ENCODE data around the gene TSPAN5.
"Not testable (repeated sequence)": the region's sequence is repeated elsewhere in the genome, so short reads cannot be mapped to it uniquely, and the experiment has no call there.

TSPAN5 gene

GRCh38 chr4:98491899-98492559 is 166.4 kb downstream of the TSPAN5 start:
- DNase-seq (ENCODE audit: low spot score): no peak

DNA sequence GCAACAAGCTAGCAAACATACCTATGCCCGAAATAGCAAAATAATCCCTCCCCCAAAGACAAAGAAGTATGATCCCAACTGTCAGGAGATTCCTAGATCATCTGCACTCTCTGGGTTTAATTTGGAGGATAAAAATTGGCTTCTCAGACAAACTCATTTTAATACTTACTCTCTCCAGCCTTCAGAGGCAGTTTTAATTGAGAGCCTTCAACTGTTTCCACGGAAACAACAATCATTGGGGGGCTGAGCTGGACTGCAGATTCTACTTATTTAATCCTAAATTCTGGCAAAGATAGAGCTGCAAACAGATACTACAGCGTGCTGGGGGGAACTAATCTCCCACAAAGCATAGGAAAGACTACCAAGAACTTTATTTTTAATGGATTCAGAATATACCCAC is 168.2 kb downstream of the TSPAN5 start:
- DNase-seq (ENCODE audit: low spot score): no peak

DNA sequence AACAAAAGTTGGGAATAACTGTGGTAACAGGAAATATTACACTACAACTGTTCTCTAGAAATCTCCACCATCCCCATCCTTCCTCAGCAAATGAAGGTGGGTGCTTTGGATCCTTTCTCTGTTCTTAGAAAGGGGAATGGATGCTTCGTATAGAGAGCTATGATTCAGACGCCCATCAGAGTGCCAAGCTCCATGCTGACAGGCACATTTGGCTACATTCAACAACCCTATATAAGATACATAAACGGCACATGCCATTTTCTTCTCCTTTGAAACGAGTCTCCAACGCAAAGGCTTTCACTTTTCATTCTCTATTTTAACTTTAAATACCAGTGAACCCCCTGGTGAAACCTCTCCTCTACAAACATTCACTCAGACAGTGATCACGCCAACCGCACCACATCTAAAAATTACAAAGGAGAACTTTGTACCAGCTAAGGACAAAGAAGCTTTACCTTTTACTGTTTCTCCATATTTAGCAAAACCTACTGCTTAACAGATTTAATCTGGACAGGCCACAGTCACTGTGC is 172.5 kb downstream of the TSPAN5 start:
- no peak for DNase-seq (ENCODE audit: low spot score)

DNA sequence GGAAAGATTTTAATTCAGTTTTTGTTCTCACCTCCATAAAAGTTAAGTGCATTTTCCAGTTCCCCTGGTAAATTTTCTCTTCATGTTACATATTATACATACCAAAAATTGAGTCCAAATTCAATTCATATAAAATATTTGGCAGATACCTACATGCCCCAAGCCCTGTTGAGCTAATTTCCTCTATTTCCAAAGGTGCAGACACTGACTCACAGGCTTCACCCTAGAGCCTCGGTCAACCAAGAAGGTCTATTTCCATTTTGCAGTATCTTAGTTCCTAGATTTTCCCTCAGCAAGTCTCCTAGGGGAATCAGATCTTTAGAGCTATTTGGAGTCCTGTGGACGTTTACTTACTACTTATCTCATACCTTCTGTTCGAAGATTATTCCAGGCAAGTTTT is 174.4 kb downstream of the TSPAN5 start:
- no peak for DNase-seq (ENCODE audit: low spot score)

GRCh38 chr4:98482847-98483806 is 175.3 kb downstream of the TSPAN5 start:
- DNase-seq (ENCODE audit: low spot score): no peak

DNA sequence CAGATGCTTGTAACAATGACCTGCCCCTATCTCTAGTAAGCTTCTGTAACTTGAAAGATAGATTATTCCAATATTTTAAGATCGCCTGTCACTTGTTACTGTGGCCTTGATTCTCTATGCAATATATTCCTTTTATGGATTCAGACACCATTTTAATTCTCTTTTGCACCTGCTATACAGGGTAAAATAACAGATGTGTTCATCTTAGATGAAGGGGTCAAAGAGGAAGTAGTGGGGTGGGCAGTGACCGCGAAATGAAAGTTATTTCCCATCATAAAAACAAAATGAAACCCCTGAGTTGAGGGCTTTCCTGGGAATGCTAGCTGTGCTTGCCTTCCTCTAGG is 175.9 kb downstream of the TSPAN5 start:
- no peak for DNase-seq (ENCODE audit: low spot score)

GRCh38 chr4:98481167-98481566 is 177.2 kb downstream of the TSPAN5 start:
- no peak for DNase-seq (ENCODE audit: low spot score)

DNA sequence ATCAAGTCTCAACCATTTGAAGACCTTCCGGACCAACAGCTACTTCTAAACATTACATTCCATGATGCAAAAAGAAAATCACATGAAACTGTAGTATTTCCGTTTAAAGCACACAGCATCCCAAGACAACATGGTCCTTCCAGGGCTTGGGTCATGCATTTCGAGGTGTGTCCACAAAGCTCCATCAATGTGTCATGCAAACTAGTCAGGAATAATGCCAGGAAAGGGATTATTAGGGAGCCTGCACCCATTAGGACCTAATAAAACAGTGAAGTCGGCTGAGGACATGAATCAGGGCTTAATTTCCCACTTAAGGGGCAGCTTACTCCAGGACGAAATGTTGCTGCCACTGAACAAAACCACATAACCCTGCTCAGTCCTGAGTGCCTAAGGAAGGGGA is 177.9 kb downstream of the TSPAN5 start:
- DNase-seq (ENCODE audit: low spot score): no peak

- DNase-seq (ENCODE audit: low spot score): not testable (repeated sequence)
These were observed 178.8 kb downstream of the TSPAN5 start for GRCh38 chr4:98479590-98479989.

GRCh38 chr4:98476891-98477290 is 181.5 kb downstream of the TSPAN5 start:
- no peak for DNase-seq (ENCODE audit: low spot score)

DNA sequence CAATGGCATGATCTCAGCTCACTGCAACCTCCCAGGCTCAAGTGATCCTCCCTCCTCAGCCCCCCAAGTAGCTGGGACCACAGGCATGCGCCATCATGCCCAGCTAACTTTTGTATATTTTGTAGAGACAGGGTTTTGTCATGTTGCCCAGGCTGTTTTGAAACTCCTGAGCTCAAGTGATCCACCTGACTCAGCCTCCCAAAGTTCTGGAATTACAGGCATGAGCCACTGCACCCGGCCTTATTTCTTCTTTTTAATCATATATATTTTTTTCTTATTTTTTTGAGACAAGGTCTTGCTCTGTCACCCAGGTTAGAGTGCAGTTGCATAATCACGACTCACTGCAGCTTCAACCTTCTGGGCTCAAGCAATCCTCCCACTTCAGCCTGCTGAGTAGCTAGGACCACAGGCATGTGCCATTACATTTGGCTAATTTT is 184.0 kb downstream of the TSPAN5 start:
- no peak for DNase-seq (ENCODE audit: low spot score)

- no peak for DNase-seq (ENCODE audit: low spot score)
These were observed 185.4 kb downstream of the TSPAN5 start for GRCh38 chr4:98473046-98473445.

DNA sequence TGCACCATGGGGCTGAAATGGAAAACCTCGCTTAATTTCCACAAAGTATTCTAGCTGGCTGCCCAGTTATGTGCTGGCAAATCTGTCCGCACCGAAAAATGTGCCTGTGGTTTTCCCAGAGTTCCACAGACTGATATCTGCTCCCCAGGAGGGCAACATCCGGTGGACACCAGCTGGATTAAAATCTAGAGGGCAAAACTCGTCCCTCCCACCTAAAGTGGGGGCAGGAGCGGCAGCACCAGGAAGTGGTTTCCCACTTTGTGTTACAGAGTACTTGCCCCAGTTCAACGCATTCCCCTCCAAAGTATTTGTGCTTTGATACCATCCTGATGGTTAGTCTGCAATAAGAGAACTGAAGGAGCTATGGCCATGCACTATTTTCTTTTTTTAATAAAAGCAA is 187.6 kb downstream of the TSPAN5 start:
- no peak for DNase-seq (ENCODE audit: low spot score)

DNA sequence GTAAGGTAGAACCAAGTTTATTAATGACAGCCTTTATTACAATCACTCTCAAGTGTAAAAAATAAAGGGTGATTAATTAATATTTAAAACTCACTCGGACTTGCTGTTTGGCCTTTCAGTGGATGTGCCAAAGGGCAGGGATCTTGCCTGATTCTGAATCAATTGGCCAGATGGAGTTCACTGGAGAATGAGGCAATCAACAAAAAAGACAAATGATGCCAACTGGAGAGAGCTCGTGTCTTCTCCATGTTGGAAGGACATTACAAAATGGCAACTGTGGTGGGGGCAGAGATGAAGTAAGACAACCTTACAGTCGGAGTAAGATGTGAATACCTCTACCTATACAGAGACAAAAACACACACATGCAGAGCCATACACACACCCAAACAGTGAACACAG is 188.0 kb downstream of the TSPAN5 start:
- no peak for DNase-seq (ENCODE audit: low spot score)

GRCh38 chr4:98469771-98470170 is 188.6 kb downstream of the TSPAN5 start:
- DNase-seq (ENCODE audit: low spot score): no peak

DNA sequence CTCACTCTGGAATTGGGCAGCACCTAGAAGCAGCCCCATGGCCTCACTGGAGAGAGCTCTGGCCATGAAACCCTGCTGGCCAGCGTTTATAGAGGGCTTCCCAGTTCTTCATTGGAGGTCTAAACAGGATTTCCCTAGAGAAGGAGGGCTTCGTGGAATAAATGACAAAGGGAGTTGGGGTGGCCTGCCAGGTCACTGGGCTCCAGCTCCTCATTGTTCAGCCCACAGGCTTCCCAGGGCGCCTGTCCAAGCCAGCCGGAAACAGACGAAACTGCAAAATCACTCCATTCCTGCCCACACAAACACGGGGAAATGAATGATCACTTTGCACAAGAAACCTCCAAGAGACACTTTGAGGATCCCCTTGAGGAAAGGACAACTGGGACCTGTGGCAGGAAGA is 189.7 kb downstream of the TSPAN5 start:
- DNase-seq (ENCODE audit: low spot score): no peak

DNA sequence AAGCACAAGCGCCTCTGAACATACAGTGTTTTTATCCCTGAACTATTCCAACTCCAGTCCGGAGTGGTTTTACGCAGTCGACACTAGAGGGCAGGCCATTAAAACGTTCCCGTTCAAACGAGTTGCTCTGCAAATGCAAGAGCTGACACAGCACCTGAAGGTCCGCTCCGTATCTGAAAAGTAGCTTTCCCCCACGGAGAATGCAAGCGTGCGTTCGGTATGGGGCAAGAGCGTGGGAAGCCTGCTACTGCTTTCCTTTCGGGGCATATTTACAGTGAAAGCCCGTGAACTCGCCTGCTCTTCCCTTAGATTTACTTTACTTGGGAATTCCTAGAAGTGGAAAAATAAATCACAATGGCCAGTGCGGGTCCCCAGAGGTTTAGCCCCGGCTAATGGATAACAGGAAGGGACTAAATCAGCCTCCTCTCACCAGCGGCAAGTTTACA is 190.8 kb downstream of the TSPAN5 start:
- DNase-seq (ENCODE audit: low spot score): peak; percentile 73

- DNase-seq (ENCODE audit: low spot score): no peak
These were observed 191.4 kb downstream of the TSPAN5 start for GRCh38 chr4:98466868-98467599.

DNA sequence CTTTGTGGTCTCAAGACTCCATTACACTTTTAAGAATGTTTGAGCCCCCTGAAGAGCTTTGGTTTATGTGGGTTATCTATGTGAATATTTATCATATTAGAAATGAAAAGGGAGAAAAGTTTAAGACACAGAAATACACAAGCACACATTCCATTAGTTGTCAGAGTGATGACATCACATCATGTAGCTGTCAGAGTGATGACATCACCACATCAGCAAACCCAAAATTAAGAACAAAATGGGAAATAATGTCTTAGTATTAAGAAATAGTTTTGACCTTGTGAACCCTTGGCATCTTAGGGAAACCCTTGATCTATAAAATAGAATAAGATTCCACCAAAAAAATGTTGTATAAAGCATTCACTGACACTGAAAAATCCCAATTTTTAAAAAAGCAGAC is 195.9 kb downstream of the TSPAN5 start:
- no peak for DNase-seq (ENCODE audit: low spot score)

GRCh38 chr4:98461121-98461865 is 197.1 kb downstream of the TSPAN5 start:
- DNase-seq (ENCODE audit: low spot score): not testable (repeated sequence)

DNA sequence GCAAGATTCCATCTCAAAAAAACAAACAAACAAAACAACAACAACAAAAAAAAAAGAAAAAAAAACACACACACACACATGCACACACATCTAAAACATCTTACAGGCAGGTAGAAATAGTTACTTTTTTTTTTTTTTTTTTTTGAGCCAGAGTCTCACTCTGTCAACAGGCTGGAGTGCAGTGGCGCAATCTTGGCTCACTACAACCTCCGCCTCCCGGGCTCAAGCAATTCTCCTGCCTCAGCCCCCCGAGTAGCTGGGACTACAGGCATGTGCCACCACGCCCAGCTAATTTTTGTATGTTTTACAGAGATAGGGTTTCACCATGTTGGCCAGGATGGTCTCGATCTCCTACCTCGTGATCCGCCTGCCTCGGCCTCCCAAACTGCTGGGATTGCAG is 201.0 kb downstream of the TSPAN5 start:
- not testable (repeated sequence) for DNase-seq (ENCODE audit: low spot score)

DNA sequence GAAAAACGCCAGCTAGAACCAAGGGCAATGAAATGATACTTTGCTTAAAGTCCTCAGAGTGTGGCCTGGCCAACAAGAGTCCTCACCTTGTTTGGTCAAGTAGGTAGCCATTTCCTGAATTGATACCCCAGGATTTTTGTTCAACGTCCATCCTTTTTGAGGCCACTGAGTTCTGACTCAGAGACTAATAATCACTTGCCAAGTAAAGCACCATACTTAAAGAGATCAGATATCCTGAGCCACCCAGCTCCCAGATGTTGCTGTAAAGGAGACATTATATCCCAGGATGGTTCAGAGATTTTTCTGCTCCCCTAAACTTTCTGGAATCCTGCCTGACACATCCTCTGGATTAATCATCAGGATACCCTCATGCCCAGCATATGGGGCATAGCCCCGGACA is 206.3 kb downstream of the TSPAN5 start:
- no peak for DNase-seq (ENCODE audit: low spot score)
